ENCODE measurements around the gene MPV17L2. TPM values are rescaled to one million over a fixed set of nuclear protein-coding genes. Genes with fewer than 3 reads are reported as not detected.

Gene MPV17L2
- total and polyA plus RNA-seq, 2 experiments from 2014 or later = 38.7 to 81.3 TPM

DNA sequence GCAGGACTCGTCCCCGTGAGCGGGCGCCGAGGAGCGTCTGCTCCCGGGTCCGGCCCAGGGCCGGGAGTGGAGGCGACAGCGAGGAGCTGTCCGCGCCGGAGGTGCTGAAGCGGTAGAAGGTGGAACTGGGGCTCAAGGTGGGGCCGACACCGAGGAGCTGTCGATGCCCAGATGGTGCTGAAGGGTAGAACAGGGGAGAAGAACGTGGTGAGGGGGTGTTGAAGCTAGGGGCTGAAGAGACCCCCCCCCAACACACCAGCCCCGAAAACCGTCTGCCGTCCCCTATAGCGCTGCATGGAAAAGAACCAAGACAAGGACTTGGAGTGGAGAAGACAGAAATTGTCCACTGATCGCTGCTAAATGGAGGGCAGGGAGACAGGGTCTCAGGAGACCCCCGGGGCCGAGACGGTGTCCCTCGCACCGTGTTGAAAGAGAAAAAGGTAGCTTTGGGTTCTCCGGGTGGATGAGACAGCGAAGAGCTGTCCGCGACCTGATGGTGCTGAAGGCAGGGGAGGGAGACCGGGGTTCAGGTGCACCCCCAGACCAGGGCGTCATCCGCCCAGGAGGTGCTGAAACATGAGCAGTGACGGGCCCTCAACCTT is 40.3 kb downstream of the MPV17L2 start:
- DNase-seq (ENCODE audit: low spot score) (peak; percentile 93), ATAC-seq (peak; percentile 81)
- no peaks in the 10 kb centered on the region; the same call in 1 of the 3 replicates for H3K9me3 Mint-ChIP-seq
- peak overlapping the region; percentile 80 for H3K4me3 Mint-ChIP-seq
- H3F3A ChIP-seq (replicated peaks; ENCODE audit: low read depth) = peaks cover 35% of the 10 kb centered on the region
- H3K4me2 ChIP-seq = peak overlapping the region; percentile 95
- H4K20me1 ChIP-seq (replicated peaks; ENCODE audit: insufficient read depth) = no peaks in the 10 kb centered on the region
- H3K27ac Mint-ChIP-seq = no peak overlapping the region
- peaks cover 21% of the 10 kb centered on the region for H3K4me1 ChIP-seq (ENCODE audit: insufficient read depth)
- peak overlapping the region; percentile 80; the same call in 1 of the 2 replicates for H3K27ac ChIP-seq (ENCODE audit: low read depth)
- H3K9me2 ChIP-seq (ENCODE audit: insufficient read depth) = no peaks in the 10 kb centered on the region
- H2AFZ ChIP-seq = 0 out of 2 replicates have a peak overlapping the region, but pooled peaks have one; percentile 90
- H3K79me2 ChIP-seq (replicated peaks; ENCODE audit: insufficient read depth) = no peaks in the 10 kb centered on the region
- H3K36me3 ChIP-seq (ENCODE audit: insufficient read depth) = no peaks in the 10 kb centered on the region
- no peaks in the 10 kb centered on the region; the same call in 1 of the 3 replicates for H3K36me3 Mint-ChIP-seq (ENCODE audit: low read depth)
- H3K4me1 Mint-ChIP-seq = peaks cover 35% of the 10 kb centered on the region
- no peaks in the 10 kb centered on the region for H3K27me3 ChIP-seq (ENCODE audit: insufficient read depth)
- H3K4me3 ChIP-seq = peak overlapping the region; percentile 72
- TF ChIP-seq, protein P1, sequence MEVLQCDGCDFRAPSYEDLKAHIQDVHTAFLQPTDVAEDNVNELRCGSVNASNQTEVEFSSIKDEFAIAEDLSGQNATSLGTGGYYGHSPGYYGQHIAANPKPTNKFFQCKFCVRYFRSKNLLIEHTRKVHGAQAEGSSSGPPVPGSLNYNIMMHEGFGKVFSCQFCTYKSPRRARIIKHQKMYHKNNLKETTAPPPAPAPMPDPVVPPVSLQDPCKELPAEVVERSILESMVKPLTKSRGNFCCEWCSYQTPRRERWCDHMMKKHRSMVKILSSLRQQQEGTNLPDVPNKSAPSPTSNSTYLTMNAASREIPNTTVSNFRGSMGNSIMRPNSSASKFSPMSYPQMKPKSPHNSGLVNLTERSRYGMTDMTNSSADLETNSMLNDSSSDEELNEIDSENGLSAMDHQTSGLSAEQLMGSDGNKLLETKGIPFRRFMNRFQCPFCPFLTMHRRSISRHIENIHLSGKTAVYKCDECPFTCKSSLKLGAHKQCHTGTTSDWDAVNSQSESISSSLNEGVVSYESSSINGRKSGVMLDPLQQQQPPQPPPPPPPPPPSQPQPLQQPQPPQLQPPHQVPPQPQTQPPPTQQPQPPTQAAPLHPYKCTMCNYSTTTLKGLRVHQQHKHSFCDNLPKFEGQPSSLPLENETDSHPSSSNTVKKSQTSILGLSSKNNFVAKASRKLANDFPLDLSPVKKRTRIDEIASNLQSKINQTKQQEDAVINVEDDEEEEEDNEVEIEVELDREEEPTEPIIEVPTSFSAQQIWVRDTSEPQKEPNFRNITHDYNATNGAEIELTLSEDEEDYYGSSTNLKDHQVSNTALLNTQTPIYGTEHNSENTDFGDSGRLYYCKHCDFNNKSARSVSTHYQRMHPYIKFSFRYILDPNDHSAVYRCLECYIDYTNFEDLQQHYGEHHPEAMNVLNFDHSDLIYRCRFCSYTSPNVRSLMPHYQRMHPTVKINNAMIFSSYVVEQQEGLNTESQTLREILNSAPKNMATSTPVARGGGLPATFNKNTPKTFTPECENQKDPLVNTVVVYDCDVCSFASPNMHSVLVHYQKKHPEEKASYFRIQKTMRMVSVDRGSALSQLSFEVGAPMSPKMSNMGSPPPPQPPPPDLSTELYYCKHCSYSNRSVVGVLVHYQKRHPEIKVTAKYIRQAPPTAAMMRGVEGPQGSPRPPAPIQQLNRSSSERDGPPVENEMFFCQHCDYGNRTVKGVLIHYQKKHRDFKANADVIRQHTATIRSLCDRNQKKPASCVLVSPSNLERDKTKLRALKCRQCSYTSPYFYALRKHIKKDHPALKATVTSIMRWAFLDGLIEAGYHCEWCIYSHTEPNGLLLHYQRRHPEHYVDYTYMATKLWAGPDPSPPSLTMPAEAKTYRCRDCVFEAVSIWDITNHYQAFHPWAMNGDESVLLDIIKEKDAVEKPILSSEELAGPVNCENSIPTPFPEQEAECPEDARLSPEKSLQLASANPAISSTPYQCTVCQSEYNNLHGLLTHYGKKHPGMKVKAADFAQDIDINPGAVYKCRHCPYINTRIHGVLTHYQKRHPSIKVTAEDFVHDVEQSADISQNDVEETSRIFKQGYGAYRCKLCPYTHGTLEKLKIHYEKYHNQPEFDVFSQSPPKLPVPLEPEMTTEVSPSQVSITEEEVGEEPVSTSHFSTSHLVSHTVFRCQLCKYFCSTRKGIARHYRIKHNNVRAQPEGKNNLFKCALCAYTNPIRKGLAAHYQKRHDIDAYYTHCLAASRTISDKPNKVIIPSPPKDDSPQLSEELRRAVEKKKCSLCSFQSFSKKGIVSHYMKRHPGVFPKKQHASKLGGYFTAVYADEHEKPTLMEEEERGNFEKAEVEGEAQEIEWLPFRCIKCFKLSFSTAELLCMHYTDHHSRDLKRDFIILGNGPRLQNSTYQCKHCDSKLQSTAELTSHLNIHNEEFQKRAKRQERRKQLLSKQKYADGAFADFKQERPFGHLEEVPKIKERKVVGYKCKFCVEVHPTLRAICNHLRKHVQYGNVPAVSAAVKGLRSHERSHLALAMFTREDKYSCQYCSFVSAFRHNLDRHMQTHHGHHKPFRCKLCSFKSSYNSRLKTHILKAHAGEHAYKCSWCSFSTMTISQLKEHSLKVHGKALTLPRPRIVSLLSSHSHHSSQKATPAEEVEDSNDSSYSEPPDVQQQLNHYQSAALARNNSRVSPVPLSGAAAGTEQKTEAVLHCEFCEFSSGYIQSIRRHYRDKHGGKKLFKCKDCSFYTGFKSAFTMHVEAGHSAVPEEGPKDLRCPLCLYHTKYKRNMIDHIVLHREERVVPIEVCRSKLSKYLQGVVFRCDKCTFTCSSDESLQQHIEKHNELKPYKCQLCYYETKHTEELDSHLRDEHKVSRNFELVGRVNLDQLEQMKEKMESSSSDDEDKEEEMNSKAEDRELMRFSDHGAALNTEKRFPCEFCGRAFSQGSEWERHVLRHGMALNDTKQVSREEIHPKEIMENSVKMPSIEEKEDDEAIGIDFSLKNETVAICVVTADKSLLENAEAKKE (CRISPR knock-in tag; IDR thresholded peaks at IDR 0.05) = no peak
- TF ChIP-seq CREB1 (CRISPR knock-in tag; IDR thresholded peaks at IDR 0.05; ENCODE audit: low read depth) (peak; percentile 42; the same call in 1 of the 2 replicates), ZNF331 (CRISPR knock-in tag; IDR thresholded peaks at IDR 0.05; ENCODE audit: low read depth) (no peak), REST (IDR thresholded peaks at IDR 0.05; ENCODE audit: unreplicated experiment) (peak; percentile 84), JUNB (IDR thresholded peaks at IDR 0.05; ENCODE audit: unreplicated experiment) (no peak), NANOG (IDR thresholded peaks at IDR 0.05; ENCODE audit: borderline replicate concordance) (no peak), EZH2phosphoT487 (IDR thresholded peaks at IDR 0.05; ENCODE audit: unreplicated experiment) (no peak), ZNF114 (CRISPR knock-in tag; IDR thresholded peaks at IDR 0.05) (peak; percentile 90), POLR2AphosphoS5 (IDR thresholded peaks at IDR 0.05; ENCODE audit: low read depth) (no peak), EZH2 (IDR thresholded peaks at IDR 0.05; ENCODE audit: low read depth, unreplicated experiment) (no peak), STAT1 (IDR thresholded peaks at IDR 0.05; ENCODE audit: unreplicated experiment) (no peak)
- TF ChIP-seq, protein P2, sequence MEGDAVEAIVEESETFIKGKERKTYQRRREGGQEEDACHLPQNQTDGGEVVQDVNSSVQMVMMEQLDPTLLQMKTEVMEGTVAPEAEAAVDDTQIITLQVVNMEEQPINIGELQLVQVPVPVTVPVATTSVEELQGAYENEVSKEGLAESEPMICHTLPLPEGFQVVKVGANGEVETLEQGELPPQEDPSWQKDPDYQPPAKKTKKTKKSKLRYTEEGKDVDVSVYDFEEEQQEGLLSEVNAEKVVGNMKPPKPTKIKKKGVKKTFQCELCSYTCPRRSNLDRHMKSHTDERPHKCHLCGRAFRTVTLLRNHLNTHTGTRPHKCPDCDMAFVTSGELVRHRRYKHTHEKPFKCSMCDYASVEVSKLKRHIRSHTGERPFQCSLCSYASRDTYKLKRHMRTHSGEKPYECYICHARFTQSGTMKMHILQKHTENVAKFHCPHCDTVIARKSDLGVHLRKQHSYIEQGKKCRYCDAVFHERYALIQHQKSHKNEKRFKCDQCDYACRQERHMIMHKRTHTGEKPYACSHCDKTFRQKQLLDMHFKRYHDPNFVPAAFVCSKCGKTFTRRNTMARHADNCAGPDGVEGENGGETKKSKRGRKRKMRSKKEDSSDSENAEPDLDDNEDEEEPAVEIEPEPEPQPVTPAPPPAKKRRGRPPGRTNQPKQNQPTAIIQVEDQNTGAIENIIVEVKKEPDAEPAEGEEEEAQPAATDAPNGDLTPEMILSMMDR (conservative IDR thresholded peaks at IDR 0.05; ENCODE audit: low read depth in 2 of 2) = no peak
- TF ChIP-seq, protein P3, sequence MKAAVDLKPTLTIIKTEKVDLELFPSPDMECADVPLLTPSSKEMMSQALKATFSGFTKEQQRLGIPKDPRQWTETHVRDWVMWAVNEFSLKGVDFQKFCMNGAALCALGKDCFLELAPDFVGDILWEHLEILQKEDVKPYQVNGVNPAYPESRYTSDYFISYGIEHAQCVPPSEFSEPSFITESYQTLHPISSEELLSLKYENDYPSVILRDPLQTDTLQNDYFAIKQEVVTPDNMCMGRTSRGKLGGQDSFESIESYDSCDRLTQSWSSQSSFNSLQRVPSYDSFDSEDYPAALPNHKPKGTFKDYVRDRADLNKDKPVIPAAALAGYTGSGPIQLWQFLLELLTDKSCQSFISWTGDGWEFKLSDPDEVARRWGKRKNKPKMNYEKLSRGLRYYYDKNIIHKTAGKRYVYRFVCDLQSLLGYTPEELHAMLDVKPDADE (IDR thresholded peaks at IDR 0.05) = no peak
- H3K27me3 Mint-ChIP-seq (ENCODE audit: insufficient read depth, low read depth, poor library complexity) = peaks cover 30% of the 10 kb centered on the region

All from GM23338 (cell line).